ENCODE results near the gene TPRG1L.

The TPRG1L gene

GRCh38 chr1:3633344-3634058 lies 8.7 kb downstream of the TPRG1L start:
- H3K36me3 ChIP-seq (ENCODE audit: insufficient read depth, low read length) = peaks cover 7% of the 10 kb centered on the region; the same call in 1 of the 2 replicates
- H3K9me3 ChIP-seq (ENCODE audit: control insufficient read depth, insufficient read depth, low read length) = no peaks in the 10 kb centered on the region
- H3K4me1 ChIP-seq (ENCODE audit: insufficient read depth, low read length) = peaks cover 12% of the 10 kb centered on the region; the same call in 1 of the 2 replicates
- no peak overlapping the region for H3K9ac ChIP-seq (ENCODE audit: low read depth, low read length)

DNA sequence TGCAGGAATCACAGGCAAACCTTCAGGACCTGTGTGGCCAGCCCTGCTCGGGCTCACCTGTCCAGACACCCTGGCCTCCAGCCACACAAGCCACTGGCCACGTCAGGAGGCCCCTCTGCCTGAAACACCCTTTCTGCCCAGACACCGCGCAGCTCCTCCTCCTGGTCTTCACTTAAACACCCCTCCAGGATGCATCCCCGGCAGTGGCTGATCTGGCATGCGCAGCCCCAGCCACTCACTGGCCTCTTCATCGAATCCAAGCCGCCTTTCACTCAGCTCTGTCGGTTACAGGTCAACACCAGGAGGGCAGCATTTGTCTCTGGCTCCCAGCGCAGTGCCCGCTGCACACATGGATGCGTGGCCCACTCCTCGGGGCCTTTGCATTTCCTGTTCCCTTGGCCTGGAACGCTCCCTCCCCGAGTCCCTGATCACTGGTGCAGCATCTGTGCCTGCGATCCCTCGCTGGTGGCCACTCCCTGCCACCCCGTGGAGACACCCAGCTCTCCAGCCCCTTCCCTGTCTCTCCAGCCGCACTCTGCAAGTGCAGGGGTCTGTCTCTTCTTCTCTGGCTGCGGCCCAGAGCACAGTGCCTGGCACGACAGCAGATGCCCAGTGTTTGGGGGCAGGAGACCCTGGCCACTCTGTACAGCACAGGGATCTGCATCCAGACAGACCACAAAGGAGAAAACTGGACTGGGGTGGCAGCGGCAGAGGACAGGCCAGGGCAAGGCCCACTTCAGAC lies 9.4 kb downstream of the TPRG1L start:
- Histone ChIP-seq H3K4me1 (ENCODE audit: insufficient read depth, low read length) (peaks cover 12% of the 10 kb centered on the region; the same call in 1 of the 2 replicates), H3K9ac (ENCODE audit: low read depth, low read length) (no peak overlapping the region), H3K36me3 (ENCODE audit: insufficient read depth, low read length) (peaks cover 7% of the 10 kb centered on the region; the same call in 1 of the 2 replicates), H3K9me3 (ENCODE audit: control insufficient read depth, insufficient read depth, low read length) (no peaks in the 10 kb centered on the region)

GRCh38 chr1:3636080-3636479 lies 11.3 kb downstream of the TPRG1L start:
- no peak overlapping the region for H3K9ac ChIP-seq (ENCODE audit: low read depth, low read length)
- peaks cover 10% of the 10 kb centered on the region; the same call in 1 of the 2 replicates for H3K4me1 ChIP-seq (ENCODE audit: insufficient read depth, low read length)
- H3K36me3 ChIP-seq (ENCODE audit: insufficient read depth, low read length) = peaks cover 4% of the 10 kb centered on the region; the same call in 1 of the 2 replicates
- H3K9me3 ChIP-seq (ENCODE audit: control insufficient read depth, insufficient read depth, low read length) = no peaks in the 10 kb centered on the region

GRCh38 chr1:3636531-3636930 lies 11.7 kb downstream of the TPRG1L start:
- H3K36me3 ChIP-seq (ENCODE audit: insufficient read depth, low read length) = peaks cover 4% of the 10 kb centered on the region; the same call in 1 of the 2 replicates
- peaks cover 6% of the 10 kb centered on the region; the same call in 1 of the 2 replicates for H3K4me1 ChIP-seq (ENCODE audit: insufficient read depth, low read length)
- H3K9me3 ChIP-seq (ENCODE audit: control insufficient read depth, insufficient read depth, low read length) = no peaks in the 10 kb centered on the region
- H3K9ac ChIP-seq (ENCODE audit: low read depth, low read length) = no peak overlapping the region

DNA sequence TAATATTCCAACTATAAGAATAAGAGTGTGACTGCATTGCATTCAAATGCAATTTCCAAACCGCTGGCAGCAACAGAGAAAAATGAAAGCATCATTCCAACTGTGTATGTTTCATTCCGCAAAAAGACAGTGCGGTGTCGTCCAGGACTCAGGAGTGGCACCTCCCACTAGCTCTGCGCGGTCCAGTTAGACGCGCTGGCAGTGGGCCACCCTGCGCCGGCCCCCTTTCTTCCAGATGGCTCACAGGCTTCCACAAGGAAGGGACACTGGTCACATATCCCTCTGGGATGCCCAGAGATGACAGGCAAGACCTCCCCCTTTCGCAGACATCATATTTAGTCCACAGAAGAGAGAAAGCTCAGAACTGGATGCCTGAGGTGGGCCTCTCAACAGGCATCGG lies 13.2 kb downstream of the TPRG1L start:
- Histone ChIP-seq H3K9me3 (ENCODE audit: control insufficient read depth, insufficient read depth, low read length) (no peaks in the 10 kb centered on the region), H3K36me3 (ENCODE audit: insufficient read depth, low read length) (peaks cover 4% of the 10 kb centered on the region; the same call in 1 of the 2 replicates)

DNA sequence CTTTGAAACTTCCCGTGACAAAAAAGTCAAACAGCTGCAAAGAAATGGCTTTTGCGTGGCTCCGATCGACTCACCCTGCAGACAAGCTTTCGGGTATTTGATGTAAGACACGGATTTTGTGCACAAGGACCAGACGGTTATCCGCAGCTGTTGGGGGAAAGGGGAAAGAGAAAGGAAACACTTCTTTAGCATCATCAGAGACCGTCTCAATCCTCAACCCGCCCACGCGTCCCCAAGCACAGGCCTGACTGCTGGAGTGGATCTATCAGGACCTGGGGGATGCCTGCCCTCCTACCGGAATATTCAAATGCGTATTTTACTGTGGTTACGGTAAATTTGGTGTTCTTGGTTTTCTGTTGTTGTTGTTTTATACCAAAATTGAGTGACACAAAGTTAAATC lies 13.9 kb downstream of the TPRG1L start:
- no peaks in the 10 kb centered on the region for H3K4me1 ChIP-seq (ENCODE audit: insufficient read depth, low read length)
- H3K36me3 ChIP-seq (ENCODE audit: insufficient read depth, low read length) = 0 out of 2 replicates have a peak, but pooled peaks cover 4% of the 10 kb centered on the region

More for the DNA sequence above, 13.2 kb downstream of the TPRG1L start:
- H3K4me1 ChIP-seq (ENCODE audit: insufficient read depth, low read length) = no peaks in the 10 kb centered on the region
- H3K9ac ChIP-seq (ENCODE audit: low read depth, low read length) = no peak overlapping the region

DNA sequence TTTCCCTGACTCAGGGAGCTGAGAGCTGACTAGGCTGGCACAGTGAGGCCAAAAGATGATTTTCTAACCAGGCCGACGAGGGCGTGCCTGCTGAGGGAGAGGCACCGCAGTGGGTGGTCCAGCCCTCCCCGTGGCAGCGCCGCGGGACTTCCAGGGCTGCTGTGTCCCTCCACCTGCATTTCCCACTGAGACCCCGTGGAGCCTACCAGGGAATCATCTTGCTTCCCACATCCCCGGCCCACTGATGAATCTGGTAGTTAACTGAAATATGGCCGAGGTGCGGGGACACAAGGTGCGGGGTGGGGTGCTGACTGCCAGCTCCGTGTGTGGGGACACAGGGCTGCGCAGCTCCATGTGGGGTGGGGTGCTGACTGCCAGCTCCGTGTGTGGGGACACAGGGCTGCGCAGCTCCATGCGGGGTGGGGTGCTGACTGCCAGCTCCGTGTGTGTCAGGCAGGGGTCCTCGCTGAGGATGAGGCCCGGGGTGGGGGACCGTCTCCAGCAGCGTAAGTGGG lies 14.6 kb downstream of the TPRG1L start:
- H3K4me1 ChIP-seq (ENCODE audit: insufficient read depth, low read length) = no peaks in the 10 kb centered on the region
- no peak overlapping the region for H3K9ac ChIP-seq (ENCODE audit: low read depth, low read length)
- H3K36me3 ChIP-seq (ENCODE audit: insufficient read depth, low read length) = 0 out of 2 replicates have a peak, but pooled peaks cover 4% of the 10 kb centered on the region
- no peaks in the 10 kb centered on the region for H3K9me3 ChIP-seq (ENCODE audit: control insufficient read depth, insufficient read depth, low read length)

More for the DNA sequence above, 13.9 kb downstream of the TPRG1L start:
- no peak overlapping the region for H3K9ac ChIP-seq (ENCODE audit: low read depth, low read length)
- no peaks in the 10 kb centered on the region for H3K9me3 ChIP-seq (ENCODE audit: control insufficient read depth, insufficient read depth, low read length)

GRCh38 chr1:3640121-3640837 lies 15.5 kb downstream of the TPRG1L start:
- Histone ChIP-seq H3K9me3 (ENCODE audit: control insufficient read depth, insufficient read depth, low read length) (no peaks in the 10 kb centered on the region), H3K9ac (ENCODE audit: low read depth, low read length) (no peak overlapping the region), H3K4me1 (ENCODE audit: insufficient read depth, low read length) (no peaks in the 10 kb centered on the region), H3K36me3 (ENCODE audit: insufficient read depth, low read length) (0 out of 2 replicates have a peak, but pooled peaks cover 4% of the 10 kb centered on the region)

GRCh38 chr1:3641046-3641760 lies 16.4 kb downstream of the TPRG1L start:
- Histone ChIP-seq H3K9ac (ENCODE audit: low read depth, low read length) (no peak overlapping the region), H3K36me3 (ENCODE audit: insufficient read depth, low read length) (0 out of 2 replicates have a peak, but pooled peaks cover 4% of the 10 kb centered on the region), H3K9me3 (ENCODE audit: control insufficient read depth, insufficient read depth, low read length) (no peaks in the 10 kb centered on the region), H3K4me1 (ENCODE audit: insufficient read depth, low read length) (no peaks in the 10 kb centered on the region)

GRCh38 chr1:3641816-3642215 lies 17.0 kb downstream of the TPRG1L start:
- H3K36me3 ChIP-seq (ENCODE audit: insufficient read depth, low read length) = 0 out of 2 replicates have a peak, but pooled peaks cover 4% of the 10 kb centered on the region
- no peaks in the 10 kb centered on the region for H3K4me1 ChIP-seq (ENCODE audit: insufficient read depth, low read length)
- H3K9me3 ChIP-seq (ENCODE audit: control insufficient read depth, insufficient read depth, low read length) = no peaks in the 10 kb centered on the region
- H3K9ac ChIP-seq (ENCODE audit: low read depth, low read length) = no peak overlapping the region

DNA sequence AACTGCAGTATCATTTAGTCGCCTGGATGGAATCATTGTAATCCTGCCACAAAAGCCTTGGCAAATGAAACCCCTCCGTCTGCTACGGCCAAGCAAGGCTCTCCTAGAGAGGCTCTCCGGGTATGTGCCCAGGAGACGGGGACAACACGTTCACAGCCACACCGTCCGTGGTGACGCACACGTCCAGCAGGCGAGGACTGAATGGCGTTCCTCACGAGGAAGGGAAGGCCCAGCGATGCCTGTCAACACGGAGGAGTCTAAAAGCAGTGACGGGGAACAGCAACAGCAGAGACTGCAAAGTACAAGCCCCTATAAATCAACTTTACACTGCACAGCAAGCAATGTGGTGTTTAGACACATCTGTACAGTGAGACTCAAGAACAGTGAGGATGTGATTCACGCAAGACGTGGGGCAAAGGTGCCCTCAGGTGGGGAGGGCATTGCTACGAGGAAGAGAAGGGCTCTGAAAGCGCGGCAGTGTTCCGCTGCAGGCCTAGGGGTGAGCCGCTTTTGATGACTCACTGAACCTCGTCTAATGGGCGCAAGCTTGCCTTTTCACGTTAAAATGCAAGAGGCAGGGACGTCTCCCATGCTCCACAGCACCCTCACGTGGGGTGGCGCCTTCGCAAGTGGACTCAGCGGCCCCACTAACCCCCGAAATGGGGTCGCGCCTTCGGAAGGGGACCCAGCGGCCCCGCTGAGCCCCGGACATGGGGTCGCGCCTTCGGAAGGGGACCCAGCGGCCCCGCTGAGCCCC lies 18.3 kb downstream of the TPRG1L start:
- no peak overlapping the region for H3K9ac ChIP-seq (ENCODE audit: low read depth, low read length)
- no peaks in the 10 kb centered on the region for H3K9me3 ChIP-seq (ENCODE audit: control insufficient read depth, insufficient read depth, low read length)
- H3K36me3 ChIP-seq (ENCODE audit: insufficient read depth, low read length) = 0 out of 2 replicates have a peak, but pooled peaks cover 4% of the 10 kb centered on the region
- H3K4me1 ChIP-seq (ENCODE audit: insufficient read depth, low read length) = no peaks in the 10 kb centered on the region

- H3K9ac ChIP-seq (ENCODE audit: low read depth, low read length) = no peak overlapping the region
- H3K9me3 ChIP-seq (ENCODE audit: control insufficient read depth, insufficient read depth, low read length) = no peaks in the 10 kb centered on the region
- no peaks in the 10 kb centered on the region for H3K4me1 ChIP-seq (ENCODE audit: insufficient read depth, low read length)
- no peaks in the 10 kb centered on the region for H3K36me3 ChIP-seq (ENCODE audit: insufficient read depth, low read length)
Measured at GRCh38 chr1:3644273-3644672, 19.5 kb downstream of the TPRG1L start.

- Histone ChIP-seq H3K4me1 (ENCODE audit: insufficient read depth, low read length) (no peaks in the 10 kb centered on the region), H3K36me3 (ENCODE audit: insufficient read depth, low read length) (no peaks in the 10 kb centered on the region), H3K9me3 (ENCODE audit: control insufficient read depth, insufficient read depth, low read length) (no peaks in the 10 kb centered on the region), H3K9ac (ENCODE audit: low read depth, low read length) (no peak overlapping the region)
Measured at GRCh38 chr1:3645247-3645646, 20.4 kb downstream of the TPRG1L start.
